DMS153 treated with DMSO at 0.1 percent for 48 hours (cell line): Measurements from ENCODE around the gene TECR.
A peak's percentile ranks its signal among the peaks of the same experiment; 100 is the strongest.
"Not testable (repeated sequence)": the region's sequence is repeated elsewhere in the genome, so short reads cannot be mapped to it uniquely, and the experiment has no call there.

Source experiments
- DNase-seq: peaks from one replicate; lab custom pipeline; 2025; ENCODE audit not compliant: unreplicated experiment; lab: John Stamatoyannopoulos, UW

The TECR gene

GRCh38 chr19:14559916-14560775 is 30.8 kb downstream of the TECR start:
- DNase-seq, result no peak

- DNase-seq, result no peak
Observed at GRCh38 chr19:14560776-14561108, 31.3 kb downstream of the TECR start.

- DNase-seq, result no peak
Observed at GRCh38 chr19:14561249-14561648, 31.9 kb downstream of the TECR start.

GRCh38 chr19:14561847-14562351 is 32.5 kb downstream of the TECR start:
- DNase-seq, result no peak

- no peak for DNase-seq
Observed at GRCh38 chr19:14562660-14563589, 33.5 kb downstream of the TECR start.

GRCh38 chr19:14563590-14563926 is 34.2 kb downstream of the TECR start:
- no peak for DNase-seq

- DNase-seq, result no peak
Observed at GRCh38 chr19:14563989-14564651, 34.7 kb downstream of the TECR start.

GRCh38 chr19:14564652-14565297 is 35.4 kb downstream of the TECR start:
- DNase-seq, result not testable (repeated sequence)

- no peak for DNase-seq
Observed at GRCh38 chr19:14565298-14565679, 35.9 kb downstream of the TECR start.

GRCh38 chr19:14565765-14566711 is 36.6 kb downstream of the TECR start:
- no peak for DNase-seq

GRCh38 chr19:14566712-14567077 is 37.3 kb downstream of the TECR start:
- no peak for DNase-seq

GRCh38 chr19:14567079-14567478 is 37.7 kb downstream of the TECR start:
- no peak for DNase-seq

GRCh38 chr19:14570864-14571527 is 41.6 kb downstream of the TECR start:
- DNase-seq, result no peak

- peak; percentile 89 for DNase-seq
Observed at GRCh38 chr19:14571695-14572490, 42.5 kb downstream of the TECR start, which contains the start of gene NDUFB7. NDUFB7 (minus strand) TSS chr19:14572066; CDS start chr19:14572000, 66 bp downstream.

- no peak for DNase-seq
Observed at GRCh38 chr19:14575428-14575980, 46.1 kb downstream of the TECR start.

- no peak for DNase-seq
Observed at GRCh38 chr19:14576363-14576762, 47.0 kb downstream of the TECR start.

- no peak for DNase-seq
Observed at GRCh38 chr19:14577264-14577663, 47.9 kb downstream of the TECR start.

- no peak for DNase-seq
Observed at GRCh38 chr19:14577885-14578427, 48.6 kb downstream of the TECR start.
